CD4-positive, alpha-beta T cell (primary cell): Measurements from ENCODE around the gene TRIM46. TPM values are rescaled to one million over a fixed set of nuclear protein-coding genes. Genes with fewer than 3 reads are reported as not detected.
"Not testable (repeated sequence)": the region's sequence is repeated elsewhere in the genome, so short reads cannot be mapped to it uniquely, and the experiment has no call there.

Experiments used
- ATAC-seq: fragments of 200-7000 bp; cut with Tn5 transposase; one replicate; pipeline ENCODE4 v1.10.0; 2022; ENCODE audit warnings: mild to moderate bottlenecking; ENCODE audit not compliant: poor library complexity
- CTCF ChIA-PET: fragments of 350-600 bp; sonication (Branson Sonifier 250); formaldehyde crosslinking; loops from one replicate; lab custom pipeline; 2021; ENCODE audit warnings: antibody characterized with exemption, inconsistent platforms; lab: Charles Lee
- POLR2A ChIA-PET: fragments of 350-600 bp; sonication (Branson Sonifier 250); formaldehyde crosslinking; loops from one replicate; lab custom pipeline; 2021; ENCODE audit warnings: antibody characterized with exemption, inconsistent platforms; lab: Charles Lee
- DNase-seq, 14 experiments: peaks; one replicate each; pipeline ENCODE4 v3.0.0-alpha.2; 2013 to 2020; ENCODE audit warnings: mixed read lengths in 2 of 14
- H3K27ac ChIP-seq, 2 donors: one replicate each; pipeline versions ENCODE4 v1.5.1 to v1.7.0; 2013; ENCODE audit warnings: low read length in 2 of 2, low read depth in 1 of 2, mild to moderate bottlenecking in 1 of 2
- H3K27me3 ChIP-seq, 2 experiments: 1 replicate in 1 of 2; 2 replicates in 1 of 2; pipeline versions ENCODE4 v1.6.1 to v1.7.0; 2013; ENCODE audit warnings: low read length in 2 of 2, control low read depth in 1 of 2, mild to moderate bottlenecking in 1 of 2, moderate library complexity in 1 of 2; ENCODE audit not compliant: insufficient read depth in 2 of 2, control insufficient read depth in 1 of 2
- H3K36me3 ChIP-seq: one replicate; pipeline ENCODE4 v1.6.1; 2013; ENCODE audit warnings: low read length, control low read depth; ENCODE audit not compliant: insufficient read depth
- H3K4me1 ChIP-seq: one replicate; pipeline ENCODE4 v1.6.1; 2013; ENCODE audit warnings: low read length, control low read depth; ENCODE audit not compliant: insufficient read depth
- H3K4me3 ChIP-seq: one replicate; pipeline ENCODE4 v1.5.1; 2013; ENCODE audit warnings: mild to moderate bottlenecking, low read length, moderate library complexity
- H3K9me3 ChIP-seq, 2 experiments: 1 replicate in 1 of 2; 2 replicates in 1 of 2; pipeline versions ENCODE4 v1.6.1 to v1.7.0; 2013; ENCODE audit warnings: low read length in 2 of 2, mild to moderate bottlenecking in 2 of 2, control low read depth in 1 of 2, moderate library complexity in 1 of 2; ENCODE audit not compliant: control insufficient read depth in 1 of 2, insufficient read depth in 1 of 2
- H3K27ac Mint-ChIP-seq: one replicate; pipeline ENCODE4 v1.8.0; 2020; ENCODE audit warnings: mixed read lengths
- H3K27me3 Mint-ChIP-seq: one replicate; pipeline ENCODE4 v1.8.0; 2021; ENCODE audit warnings: mixed read lengths
- H3K36me3 Mint-ChIP-seq: one replicate; pipeline ENCODE4 v1.8.0; 2021; ENCODE audit warnings: low read depth, mixed read lengths
- H3K4me1 Mint-ChIP-seq: one replicate; pipeline ENCODE4 v1.8.0; 2021; ENCODE audit warnings: low read depth, mixed read lengths
- H3K4me3 Mint-ChIP-seq: one replicate; pipeline ENCODE4 v1.8.0; 2020; ENCODE audit warnings: mild to moderate bottlenecking, mixed read lengths
- H3K9me3 Mint-ChIP-seq: one replicate; pipeline ENCODE4 v1.8.0; 2020; ENCODE audit warnings: mixed read lengths
- CTCF ChIP-seq: fragments of 200-600 bp; IDR thresholded peaks from one replicate; pipeline ENCODE4 v1.8.0; 2022; ENCODE audit warnings: antibody characterized with exemption, mild to moderate bottlenecking
- intact Hi-C, 2 experiments: fragments of 100-400 bp; cut with DNase I in 1 of 2; cut with micrococcal nuclease in 1 of 2; formaldehyde crosslinking; loops; one replicate each; pipeline versions ENCODE4 v1.15.1 to v1.9.0; 2023 to 2025; cut with DNase I, micrococcal nuclease
- total RNA-seq, 174 experiments: library from RNA in 2 of 174; stranded (reverse) in 2 of 174; gene quantifications; one replicate each; pipeline ENCODE4 v1.2.3 and lab custom pipeline; 2021 to 2026

The TRIM46 gene
- total RNA-seq, 2 experiments from 2014 or later = 2.9 to 3.0 TPM

GRCh38 chr1:155168105-155168445 lies 5.6 kb upstream of the TRIM46 start:
- TF ChIP-seq CTCF = peak; percentile 20
- not testable (repeated sequence) for H3K9me3 ChIP-seq, H3K4me3 ChIP-seq, H3K9me3 Mint-ChIP-seq, DNase-seq, H3K27ac Mint-ChIP-seq, H3K27me3 ChIP-seq, ATAC-seq, H3K27me3 Mint-ChIP-seq, H3K27ac ChIP-seq
- intact Hi-C loops = loop anchor here (1.0 to 5.0 kb wide), 3 partner anchors 41 to 121 kb away; partner anchors contain the start of gene EFNA1 (in 2 of the 2)
- Histone ChIP-seq H3K4me1 (peaks cover 29% of the 10 kb centered on the region), H3K36me3 (peaks cover 25% of the 10 kb centered on the region)
- peaks cover 31% of the 10 kb centered on the region for H3K4me1 Mint-ChIP-seq
- ChIA-PET CTCF (interaction anchor here (0.6 to 2.1 kb wide), 16 partner anchors 25 to 123 kb away, joined by 3 to 29 read pairs (median 4); partner anchors contain the start of gene SLC50A1), POLR2A (interaction anchor here (1.0 to 1.8 kb wide), 4 partner anchors 26 to 83 kb away, joined by 3 to 9 read pairs (median 5); no protein-coding TSS in a partner anchor)
- peak overlapping the region; percentile 21 for H3K4me3 Mint-ChIP-seq
- H3K36me3 Mint-ChIP-seq = peaks cover 36% of the 10 kb centered on the region

GRCh38 chr1:155168456-155169210 lies 5.0 kb upstream of the TRIM46 start:
- Histone ChIP-seq H3K27me3 (peaks cover 0 to 7% of the 10 kb centered on the region in 2 experiments), H3K36me3 (peaks cover 25% of the 10 kb centered on the region), H3K9me3 (no peaks in the 10 kb centered on the region), H3K27ac (no peak overlapping the region), H3K4me3 (no peak overlapping the region), H3K4me1 (peaks cover 34% of the 10 kb centered on the region)
- peaks cover 41% of the 10 kb centered on the region for H3K36me3 Mint-ChIP-seq
- no peak overlapping the region for H3K27ac Mint-ChIP-seq
- TF ChIP-seq CTCF = no peak
- intact Hi-C loops = loop anchor here (1.0 to 5.0 kb wide), 3 partner anchors 41 to 121 kb away; partner anchors contain the start of gene EFNA1 (in 2 of the 2)
- H3K4me1 Mint-ChIP-seq = peaks cover 36% of the 10 kb centered on the region
- H3K4me3 Mint-ChIP-seq = no peak overlapping the region
- POLR2A ChIA-PET = interaction anchor here (1.0 to 1.8 kb wide), 4 partner anchors 25 to 84 kb away, joined by 3 to 9 read pairs (median 5); no protein-coding TSS in a partner anchor
- no peak for ATAC-seq
- no peaks in the 10 kb centered on the region for H3K9me3 Mint-ChIP-seq
- CTCF ChIA-PET = interaction anchor here (0.6 to 2.1 kb wide), 11 partner anchors 25 to 124 kb away, joined by 3 to 10 read pairs (median 6); partner anchors contain the start of gene SLC50A1
- H3K27me3 Mint-ChIP-seq = peaks cover 3% of the 10 kb centered on the region
- no peak for DNase-seq

GRCh38 chr1:155169541-155169940 lies 4.1 kb upstream of the TRIM46 start:
- Histone ChIP-seq H3K4me3 (no peak overlapping the region), H3K9me3 (no peaks in the 10 kb centered on the region), H3K4me1 (peaks cover 43% of the 10 kb centered on the region), H3K27ac (no peak overlapping the region), H3K36me3 (peaks cover 25% of the 10 kb centered on the region), H3K27me3 (peaks cover 0 to 7% of the 10 kb centered on the region in 2 experiments)
- no peaks in the 10 kb centered on the region for H3K9me3 Mint-ChIP-seq
- H3K27me3 Mint-ChIP-seq = peaks cover 3% of the 10 kb centered on the region
- CTCF ChIA-PET = interaction anchor here (0.6 to 1.6 kb wide), 2 partner anchors 37 to 78 kb away, joined by 3 to 7 read pairs; no protein-coding TSS in a partner anchor
- H3K4me3 Mint-ChIP-seq = peak overlapping the region; percentile 57
- intact Hi-C loops = loop anchor here (5.0 kb wide), 2 partner anchors 42 to 122 kb away; partner anchors contain the start of gene EFNA1 (in 2 of the 2)
- no peak for TF ChIP-seq CTCF
- DNase-seq (no peak), ATAC-seq (no peak)
- H3K36me3 Mint-ChIP-seq = peaks cover 41% of the 10 kb centered on the region
- POLR2A ChIA-PET = no interaction called here
- peaks cover 43% of the 10 kb centered on the region for H3K4me1 Mint-ChIP-seq
- H3K27ac Mint-ChIP-seq = no peak overlapping the region
